Breast epithelium (tissue), 3 donors: ENCODE data around the gene SLC39A13.

ENCODE experiments used
- CTCF ChIP-seq, 3 donors: fragments of 450-650 bp; IDR thresholded peaks; one replicate each; pipeline ENCODE4 v1.5.1; 2016 to 2017; ENCODE audit warnings: antibody characterized with exemption in 3 of 3, mild to moderate bottlenecking in 3 of 3, moderate library complexity in 3 of 3
- POLR2AphosphoS5 ChIP-seq, 3 donors: sonication (generic); formaldehyde crosslinking; IDR thresholded peaks; one replicate each; pipeline ENCODE4 v1.6.1; 2017; ENCODE audit warnings: antibody characterized with exemption in 3 of 3

GRCh38 chr11:47394322-47395222 is 13.8 kb upstream of the SLC39A13 start:
- TF ChIP-seq CTCF (IDR thresholded peaks at IDR 0.05) (no peak), POLR2AphosphoS5 (IDR thresholded peaks at IDR 0.05) (no peak)
